Activated B cell treated with CpG ODN at 0.5 μM for 24 hours (primary cell): ENCODE data around the gene GALR1. TPM values are rescaled to one million over a fixed set of nuclear protein-coding genes. Genes with fewer than 3 reads are reported as not detected.
"Not testable (repeated sequence)": the region's sequence is repeated elsewhere in the genome, so short reads cannot be mapped to it uniquely, and the experiment has no call there.

Source experiments
- ATAC-seq: fragments of 200-7000 bp; cut with Tn5 transposase; one replicate; pipeline ENCODE4 v1.10.0; 2021; ENCODE audit warnings: low read depth, mild to moderate bottlenecking, moderate library complexity
- CTCF ChIA-PET: fragments of 350-600 bp; sonication (Branson Sonifier 250); formaldehyde crosslinking; loops from one replicate; lab custom pipeline; 2021; ENCODE audit warnings: antibody characterized with exemption; lab: Charles Lee
- POLR2A ChIA-PET: fragments of 350-600 bp; sonication (Branson Sonifier 250); formaldehyde crosslinking; loops from one replicate; lab custom pipeline; 2021; ENCODE audit warnings: antibody characterized with exemption; lab: Charles Lee
- DNase-seq: peaks from one replicate; pipeline ENCODE4 v3.0.0; 2022
- H3K27ac Mint-ChIP-seq: one replicate; pipeline ENCODE4 v1.8.0; 2020; ENCODE audit warnings: mixed read lengths
- H3K27me3 Mint-ChIP-seq: one replicate; pipeline ENCODE4 v1.8.0; 2021; ENCODE audit warnings: mixed read lengths
- H3K36me3 Mint-ChIP-seq: one replicate; pipeline ENCODE4 v1.8.0; 2021; ENCODE audit warnings: low read depth, mixed read lengths
- H3K4me1 Mint-ChIP-seq: one replicate; pipeline ENCODE4 v1.8.0; 2021; ENCODE audit warnings: mixed read lengths
- H3K4me3 Mint-ChIP-seq: one replicate; pipeline ENCODE4 v1.8.0; 2020; ENCODE audit warnings: mild to moderate bottlenecking, mixed read lengths
- H3K9me3 Mint-ChIP-seq: one replicate; pipeline ENCODE4 v1.8.0; 2020; ENCODE audit warnings: mixed read lengths
- intact Hi-C: fragments of 100-400 bp; cut with micrococcal nuclease; formaldehyde crosslinking; loops from one replicate; pipeline ENCODE4 v1.15.1; 2024
- total RNA-seq: library from RNA; stranded (reverse); gene quantifications from 2 replicates; pipeline ENCODE4 v1.2.3, GENCODE V29; 2022
- TF ChIP-seq, protein P1 (sequence below): fragments of 200-600 bp; IDR thresholded peaks from one replicate; pipeline ENCODE4 v1.8.0; 2022; ENCODE audit warnings: antibody characterized with exemption, mild to moderate bottlenecking

Gene GALR1
- total RNA-seq, 1 donor from 2014 or later: not detected

DNA sequence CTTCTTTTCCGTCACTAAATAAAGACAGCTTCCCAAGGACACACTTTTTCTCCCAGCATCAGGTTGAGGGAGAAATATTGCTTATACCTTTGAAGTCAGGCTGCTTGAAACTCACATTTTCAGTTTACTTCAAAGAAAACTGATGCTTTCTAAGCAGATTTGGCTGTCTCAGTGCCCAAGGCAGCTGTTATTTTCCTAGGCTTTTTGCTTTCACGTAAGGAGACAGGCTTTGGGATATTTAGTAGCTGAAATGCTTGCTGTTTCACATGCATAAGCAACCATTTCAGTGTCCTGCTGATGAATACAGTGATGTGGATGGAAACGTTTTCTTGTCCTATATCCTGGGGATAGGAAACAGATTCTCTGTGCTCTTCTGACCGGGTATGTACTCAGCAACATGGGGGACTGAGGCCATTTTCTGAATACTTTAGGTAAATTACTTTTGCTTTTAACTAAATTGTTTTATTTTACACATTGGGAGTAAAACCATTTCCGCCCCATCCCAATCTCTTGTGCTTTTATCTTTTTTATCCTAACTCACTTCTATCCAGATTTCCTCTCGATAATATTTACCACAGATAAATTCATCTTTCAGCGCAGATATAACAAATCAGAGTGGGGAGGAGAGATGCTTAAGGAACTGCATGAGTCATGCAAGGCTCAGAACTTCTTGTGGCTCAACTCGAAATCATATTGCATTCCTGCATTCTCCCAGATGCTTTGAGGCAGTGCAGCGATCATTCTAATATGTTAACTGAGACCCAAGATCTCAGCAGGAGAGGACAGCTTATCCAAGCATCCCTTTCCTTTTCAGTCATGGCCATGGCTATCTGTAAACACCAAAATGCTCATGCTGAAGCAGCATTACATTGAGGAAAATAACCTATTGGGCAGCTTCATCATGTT is 22.2 kb downstream of the GALR1 start:
- TF ChIP-seq, protein P1, sequence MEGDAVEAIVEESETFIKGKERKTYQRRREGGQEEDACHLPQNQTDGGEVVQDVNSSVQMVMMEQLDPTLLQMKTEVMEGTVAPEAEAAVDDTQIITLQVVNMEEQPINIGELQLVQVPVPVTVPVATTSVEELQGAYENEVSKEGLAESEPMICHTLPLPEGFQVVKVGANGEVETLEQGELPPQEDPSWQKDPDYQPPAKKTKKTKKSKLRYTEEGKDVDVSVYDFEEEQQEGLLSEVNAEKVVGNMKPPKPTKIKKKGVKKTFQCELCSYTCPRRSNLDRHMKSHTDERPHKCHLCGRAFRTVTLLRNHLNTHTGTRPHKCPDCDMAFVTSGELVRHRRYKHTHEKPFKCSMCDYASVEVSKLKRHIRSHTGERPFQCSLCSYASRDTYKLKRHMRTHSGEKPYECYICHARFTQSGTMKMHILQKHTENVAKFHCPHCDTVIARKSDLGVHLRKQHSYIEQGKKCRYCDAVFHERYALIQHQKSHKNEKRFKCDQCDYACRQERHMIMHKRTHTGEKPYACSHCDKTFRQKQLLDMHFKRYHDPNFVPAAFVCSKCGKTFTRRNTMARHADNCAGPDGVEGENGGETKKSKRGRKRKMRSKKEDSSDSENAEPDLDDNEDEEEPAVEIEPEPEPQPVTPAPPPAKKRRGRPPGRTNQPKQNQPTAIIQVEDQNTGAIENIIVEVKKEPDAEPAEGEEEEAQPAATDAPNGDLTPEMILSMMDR: no peak
- POLR2A ChIA-PET: no interaction called here
- Mint-ChIP-seq H3K9me3 (no peaks in the 10 kb centered on the region), H3K27me3 (peaks cover 37% of the 10 kb centered on the region), H3K4me1 (no peaks in the 10 kb centered on the region), H3K36me3 (no peaks in the 10 kb centered on the region), H3K4me3 (no peak overlapping the region), H3K27ac (no peak overlapping the region)
- CTCF ChIA-PET: no interaction called here
- no peak for ATAC-seq
- DNase-seq: no peak
- intact Hi-C loops: no loop called here

DNA sequence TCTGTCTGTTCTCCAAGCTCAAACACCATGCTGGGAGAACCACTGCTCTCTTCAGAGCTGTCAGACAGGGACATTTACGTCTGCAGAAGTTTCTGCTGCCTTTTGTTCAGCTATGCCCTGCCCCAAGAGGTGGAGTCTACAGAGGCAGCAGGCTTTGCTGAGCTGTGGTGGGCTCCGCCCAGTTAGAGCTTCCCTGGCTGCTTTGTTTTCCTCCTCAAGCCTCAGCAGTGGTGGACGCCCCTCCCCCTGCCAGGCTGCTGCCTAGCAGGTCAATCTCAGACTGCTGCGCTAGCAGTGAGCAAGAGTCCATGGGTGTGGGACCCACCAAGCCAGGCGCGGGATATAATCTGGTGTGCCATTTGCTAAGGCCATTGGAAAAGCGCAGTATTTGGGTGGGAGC is 41.2 kb downstream of the GALR1 start:
- H3K9me3 Mint-ChIP-seq: peaks cover 12% of the 10 kb centered on the region
- H3K4me1 Mint-ChIP-seq, ATAC-seq, H3K27ac Mint-ChIP-seq, H3K36me3 Mint-ChIP-seq, DNase-seq, POLR2A ChIA-PET, CTCF ChIA-PET, intact Hi-C loops, H3K4me3 Mint-ChIP-seq: not testable (repeated sequence)
- H3K27me3 Mint-ChIP-seq: peaks cover 18% of the 10 kb centered on the region

DNA sequence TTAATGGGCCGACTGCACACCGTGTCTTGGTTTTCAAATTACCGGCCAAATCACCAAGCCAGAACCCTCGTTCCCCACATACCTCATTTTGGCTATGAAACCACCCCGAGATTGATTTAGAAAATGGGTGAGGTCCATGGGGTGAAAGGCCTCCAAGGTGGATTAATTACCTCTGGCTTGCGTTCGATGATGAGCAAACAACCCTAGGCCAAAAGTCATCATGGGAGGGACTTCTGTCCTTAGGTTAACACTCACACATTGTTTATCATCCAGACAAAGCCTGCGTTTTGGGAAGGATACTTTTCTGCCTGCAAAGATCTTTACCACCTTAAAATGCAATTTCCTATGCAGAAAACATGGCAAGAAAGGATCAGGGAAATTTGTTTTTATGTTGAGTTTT is 48.5 kb downstream of the GALR1 start:
- H3K4me3 Mint-ChIP-seq: no peak overlapping the region
- H3K27ac Mint-ChIP-seq: no peak overlapping the region
- TF ChIP-seq, protein P1: no peak
- no peaks in the 10 kb centered on the region for H3K36me3 Mint-ChIP-seq
- H3K9me3 Mint-ChIP-seq: no peaks in the 10 kb centered on the region
- POLR2A ChIA-PET: no interaction called here
- ATAC-seq: no peak
- no peaks in the 10 kb centered on the region for H3K4me1 Mint-ChIP-seq
- intact Hi-C loops: no loop called here
- DNase-seq: no peak
- H3K27me3 Mint-ChIP-seq: peaks cover 8% of the 10 kb centered on the region
- CTCF ChIA-PET: no interaction called here

DNA sequence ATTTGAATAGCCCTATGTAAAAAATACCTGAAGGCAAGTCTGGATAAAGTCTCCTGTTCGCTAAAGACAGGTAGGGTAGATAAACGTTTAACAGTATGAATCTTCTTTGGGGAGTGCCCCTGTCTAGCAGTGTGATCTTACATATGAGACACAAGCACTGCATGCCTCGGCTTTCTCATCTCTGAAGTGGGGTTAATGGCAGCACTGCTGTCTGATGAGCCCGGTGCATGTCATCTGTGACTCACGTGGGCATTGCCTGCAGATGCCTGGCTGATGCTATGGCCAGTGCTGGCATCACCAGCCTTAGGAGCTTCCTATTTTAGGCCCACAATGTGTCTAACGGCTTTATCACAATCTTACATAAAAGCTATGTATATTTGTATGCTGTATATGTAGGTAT is 50.1 kb downstream of the GALR1 start:
- intact Hi-C loops: no loop called here
- H3K27ac Mint-ChIP-seq: no peak overlapping the region
- ATAC-seq (no peak), DNase-seq (no peak)
- ChIA-PET CTCF (no interaction called here), POLR2A (no interaction called here)
- TF ChIP-seq, protein P1: no peak
- no peaks in the 10 kb centered on the region for H3K9me3 Mint-ChIP-seq
- H3K36me3 Mint-ChIP-seq: no peaks in the 10 kb centered on the region
- H3K4me1 Mint-ChIP-seq: no peaks in the 10 kb centered on the region
- H3K4me3 Mint-ChIP-seq: no peak overlapping the region
- peaks cover 8% of the 10 kb centered on the region for H3K27me3 Mint-ChIP-seq

DNA sequence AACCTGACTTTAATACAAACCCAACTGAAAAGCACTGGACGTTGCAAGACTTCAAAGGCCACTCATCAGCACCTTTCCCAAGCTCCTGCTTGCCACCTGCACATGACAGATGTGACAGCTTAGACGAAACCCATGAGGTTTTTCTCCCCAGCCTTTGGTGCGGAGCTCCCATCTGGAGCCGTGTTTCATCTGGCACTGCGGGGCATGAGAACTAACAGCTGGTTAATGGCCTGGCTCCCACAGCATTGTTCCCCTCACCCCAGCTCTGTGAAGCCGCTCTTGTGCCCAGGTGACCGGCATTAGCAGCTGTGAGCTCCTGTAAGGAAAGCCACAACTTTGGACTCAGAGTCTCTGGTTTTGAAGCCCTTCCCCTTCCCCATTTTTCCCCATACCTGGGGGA is 50.9 kb downstream of the GALR1 start:
- ChIA-PET POLR2A (no interaction called here), CTCF (no interaction called here)
- Mint-ChIP-seq H3K36me3 (no peaks in the 10 kb centered on the region), H3K27ac (no peak overlapping the region), H3K9me3 (no peaks in the 10 kb centered on the region), H3K4me3 (no peak overlapping the region), H3K4me1 (no peaks in the 10 kb centered on the region), H3K27me3 (peaks cover 8% of the 10 kb centered on the region)
- no peak for ATAC-seq
- TF ChIP-seq, protein P1: no peak
- intact Hi-C loops: no loop called here
- no peak for DNase-seq
